Fibroblast of pulmonary artery (primary cell): ENCODE results near the gene MYT1.
A peak's percentile ranks its signal among the peaks of the same experiment; 100 is the strongest.

ENCODE experiments used
- DNase-seq: peaks from one replicate; pipeline ENCODE4 v3.0.0-alpha.2; 2010; ENCODE audit warnings: low read depth
- H3K4me3 ChIP-seq: replicated peaks from 2 replicates; pipeline ENCODE4 v1.5.1; 2011; ENCODE audit warnings: low read depth, mild to moderate bottlenecking, control low read depth, low read length, moderate library complexity
- CTCF ChIP-seq: IDR thresholded peaks from 2 replicates; pipeline ENCODE4 v1.5.1; 2011; ENCODE audit warnings: mild to moderate bottlenecking, control low read depth, low read length, inconsistent platforms; ENCODE audit errors: missing control alignments

The MYT1 gene

GRCh38 chr20:64188682-64189529 lies 24.7 kb downstream of the MYT1 start:
- no peak for TF ChIP-seq CTCF
- H3K4me3 ChIP-seq: no peak overlapping the region
- DNase-seq: peak; percentile 91

GRCh38 chr20:64189530-64189966 lies 25.3 kb downstream of the MYT1 start:
- DNase-seq: no peak
- no peak for TF ChIP-seq CTCF
- H3K4me3 ChIP-seq: no peak overlapping the region

GRCh38 chr20:64189986-64190385 lies 25.7 kb downstream of the MYT1 start:
- H3K4me3 ChIP-seq: no peak overlapping the region
- no peak for DNase-seq

GRCh38 chr20:64191002-64191401 lies 26.8 kb downstream of the MYT1 start:
- TF ChIP-seq CTCF: no peak
- H3K4me3 ChIP-seq: no peak overlapping the region
- DNase-seq: no peak

More at GRCh38 chr20:64189986-64190385, 25.7 kb downstream of the MYT1 start:
- no peak for TF ChIP-seq CTCF

DNA sequence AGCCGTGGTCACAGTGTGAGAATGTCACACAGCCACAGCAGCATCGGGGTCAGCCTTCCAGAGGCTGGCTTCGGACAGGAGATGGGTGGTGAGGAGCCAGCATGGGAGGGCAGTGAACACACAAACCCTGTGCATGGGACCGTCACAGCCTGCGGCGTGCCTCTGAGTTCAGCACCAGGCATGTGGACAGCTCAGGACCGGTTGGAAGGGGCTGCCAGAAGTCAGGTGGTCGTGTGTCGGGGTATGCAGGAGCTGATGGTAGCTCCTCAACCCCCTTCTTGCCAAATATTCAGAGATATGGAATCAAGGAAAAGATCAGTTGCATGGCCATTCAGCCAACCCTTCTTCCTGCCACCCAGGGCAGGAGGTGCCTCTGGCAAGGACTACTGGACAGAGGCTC lies 28.2 kb downstream of the MYT1 start:
- TF ChIP-seq CTCF: no peak
- no peak for DNase-seq
- no peak overlapping the region for H3K4me3 ChIP-seq

DNA sequence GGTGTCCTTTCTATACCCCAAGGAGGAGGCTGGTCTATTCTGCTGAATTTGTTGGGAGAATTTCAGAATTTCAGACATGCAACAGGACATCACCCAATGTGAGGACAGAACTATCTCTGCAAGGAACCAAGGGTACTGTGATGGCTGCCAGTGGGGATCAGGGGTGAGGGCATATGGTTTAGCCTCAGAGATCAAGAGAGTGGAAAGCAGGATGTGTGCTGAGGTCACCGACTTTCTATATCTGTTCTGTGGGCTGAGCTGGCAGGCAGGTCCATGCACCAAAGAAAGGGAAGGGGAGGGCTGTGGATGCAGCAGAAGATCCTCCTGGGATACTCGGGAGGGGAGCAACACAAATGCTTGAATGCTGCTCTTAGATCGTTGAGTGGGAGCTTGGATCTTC lies 28.8 kb downstream of the MYT1 start:
- TF ChIP-seq CTCF: no peak
- H3K4me3 ChIP-seq: no peak overlapping the region
- no peak for DNase-seq

GRCh38 chr20:64194269-64194668 lies 30.0 kb downstream of the MYT1 start:
- DNase-seq: no peak
- no peak overlapping the region for H3K4me3 ChIP-seq
- TF ChIP-seq CTCF: no peak
